K562 (cell line): ENCODE data around the gene UGT1A10. TPM values are rescaled to one million over a fixed set of nuclear protein-coding genes. Genes with fewer than 3 reads are reported as not detected.

Experiments used
- ATAC-seq: fragments of 200-7000 bp; cut with Tn5 transposase; 3 replicates; pipeline ENCODE4 v1.9.1; 2020; ENCODE audit warnings: moderate library complexity
- BruUV-seq: library from RNA; stranded (reverse); fragments of 400-500 nt; replicated peaks from 2 replicates; lab custom pipeline; 2021; lab: Mats Ljungman, UMichigan
- CTCF ChIA-PET: fragments of 300-600 bp; formaldehyde crosslinking; extraction: SDS; loops from one replicate; lab custom pipeline; 2021; ENCODE audit warnings: low intra/inter-chr PET ratio; lab: Yijun Ruan, JAX
- POLR2A ChIA-PET: fragments of 300-600, 350-650 bp; sonication (Branson Sonifier 250); formaldehyde crosslinking; extraction: SDS; loops from one replicate; lab custom pipeline; 2021; ENCODE audit warnings: antibody characterized with exemption, inconsistent platforms; lab: Yijun Ruan, JAX
- DNase-seq, 4 experiments: peaks; one replicate each; pipeline versions ENCODE4 v3.0.0 to v3.0.0-alpha.2; 2011 to 2018; ENCODE audit warnings: low spot score in 3 of 4, mixed read lengths in 3 of 4; ENCODE audit errors: extremely low read depth in 1 of 4
- FAIRE-seq: peaks from 2 replicates; lab custom pipeline; 2011; peaks lifted over from hg19 to GRCh38; lab: Jason Lieb, UNC
- H2AFZ ChIP-seq: 2 replicates; pipeline ENCODE4 v1.6.0; 2011; ENCODE audit warnings: low read depth, low read length, control low read depth, inconsistent platforms
- H3K27ac ChIP-seq: fragments of 200-600 bp; 3 replicates; pipeline ENCODE4 v1.8.0; 2011; ENCODE audit warnings: low read depth, mild to moderate bottlenecking, control low read depth, inconsistent platforms, low read length, moderate library complexity, mixed read lengths; ENCODE audit errors: extremely low read depth
- H3K27me3 ChIP-seq, 2 experiments: fragments of 300-600 bp in 1 of 2; 2 replicates in 1 of 2; 3 replicates in 1 of 2; pipeline versions ENCODE4 v1.6.0 to v1.8.0; 2011; ENCODE audit warnings: inconsistent platforms in 2 of 2, low read length in 2 of 2, mild to moderate bottlenecking in 1 of 2, mixed read lengths in 1 of 2, moderate library complexity in 1 of 2; ENCODE audit not compliant: control insufficient read depth in 2 of 2, insufficient read depth in 2 of 2
- H3K36me3 ChIP-seq: fragments of 300-600 bp; 3 replicates; pipeline ENCODE4 v1.8.0; 2011; ENCODE audit warnings: mild to moderate bottlenecking, low read length, inconsistent platforms; ENCODE audit not compliant: control insufficient read depth, insufficient read depth
- H3K4me1 ChIP-seq, 2 experiments: fragments of 200-600 bp in 1 of 2; replicated peaks in 1 of 2; 2 replicates in 1 of 2; 3 replicates in 1 of 2; pipeline versions ENCODE4 v1.5.1 to v1.8.0; 2011; ENCODE audit warnings: inconsistent platforms in 2 of 2, low read length in 2 of 2, mild to moderate bottlenecking in 1 of 2, mixed read lengths in 1 of 2, moderate library complexity in 1 of 2; ENCODE audit not compliant: control insufficient read depth in 2 of 2, insufficient read depth in 2 of 2
- H3K4me2 ChIP-seq: 2 replicates; pipeline ENCODE4 v1.6.1; 2011; ENCODE audit warnings: low read length, control low read depth, inconsistent platforms, mixed read lengths; ENCODE audit not compliant: insufficient read depth
- H3K4me3 ChIP-seq: fragments of 200-600 bp; sonication (generic), shearing (Covaris generic); 2 replicates; pipeline ENCODE4 v1.5.1; 2016; ENCODE audit warnings: control low read depth, inconsistent platforms
- H3K79me2 ChIP-seq: fragments of 200-600 bp; 3 replicates; pipeline ENCODE4 v1.8.0; 2011; ENCODE audit warnings: low read length, inconsistent platforms; ENCODE audit not compliant: control insufficient read depth, insufficient read depth
- H3K9ac ChIP-seq, 2 experiments: 2 replicates each; pipeline versions ENCODE4 v1.6.0 to v1.6.1; 2011; ENCODE audit warnings: low read depth in 2 of 2, low read length in 2 of 2, control low read depth in 1 of 2, inconsistent platforms in 1 of 2, mild to moderate bottlenecking in 1 of 2, mixed read lengths in 1 of 2; ENCODE audit not compliant: insufficient read depth in 1 of 2
- H3K9me1 ChIP-seq: one replicate; pipeline ENCODE4 v1.6.0; 2011; ENCODE audit warnings: inconsistent platforms, mild to moderate bottlenecking, low read length, moderate library complexity; ENCODE audit not compliant: control insufficient read depth, insufficient read depth
- H3K9me3 ChIP-seq: replicated peaks from 2 replicates; pipeline ENCODE4 v1.5.1; 2011; ENCODE audit warnings: low read depth, low read length, inconsistent platforms; ENCODE audit not compliant: control insufficient read depth, insufficient read depth
- H4K20me1 ChIP-seq: replicated peaks from 2 replicates; pipeline ENCODE4 v1.6.1; 2011; ENCODE audit warnings: low read length, inconsistent platforms, mixed read lengths; ENCODE audit not compliant: control insufficient read depth, insufficient read depth
- ARID2 ChIP-seq: fragments of 450-650 bp; IDR thresholded peaks from 2 replicates; pipeline ENCODE4 v1.6.1; 2017; ENCODE audit warnings: antibody characterized with exemption, mild to moderate bottlenecking
- BHLHE40 ChIP-seq: IDR thresholded peaks from 2 replicates; pipeline ENCODE4 v1.6.1; 2011; ENCODE audit warnings: low read length, improper control_type of control experiment
- CREBBP ChIP-seq: IDR thresholded peaks from one replicate; pipeline ENCODE4 v1.6.1; 2012; ENCODE audit warnings: low read depth, mild to moderate bottlenecking, control low read depth, inconsistent platforms, low read length
- KLF16 ChIP-seq: IDR thresholded peaks from 2 replicates; pipeline ENCODE4 v1.6.1; 2016; ENCODE audit warnings: antibody characterized with exemption
- MED1 ChIP-seq: sonication (generic); formaldehyde crosslinking; IDR thresholded peaks from 2 replicates; pipeline ENCODE4 v1.8.1; 2023; ENCODE audit warnings: missing genetic modification reagents, borderline replicate concordance
- MEF2D ChIP-seq: conservative IDR thresholded peaks from 2 replicates; pipeline ENCODE4 v1.6.1; 2016; ENCODE audit warnings: low read depth, missing genetic modification characterization, missing compliant biosample characterization
- NFRKB ChIP-seq: fragments of 450-650 bp; IDR thresholded peaks from 2 replicates; pipeline ENCODE4 v1.6.1; 2016; ENCODE audit warnings: low read depth
- POLR2AphosphoS5 ChIP-seq: IDR thresholded peaks from 2 replicates; pipeline ENCODE4 v1.6.1; 2011; ENCODE audit warnings: mild to moderate bottlenecking, low read depth, low read length, moderate library complexity; ENCODE audit not compliant: control insufficient read depth, insufficient read depth
- SMARCA5 ChIP-seq: fragments of 450-650 bp; IDR thresholded peaks from 2 replicates; pipeline ENCODE4 v1.6.1; 2016
- TRIM24 ChIP-seq, 2 experiments: fragments of 450-650 bp; IDR thresholded peaks; 2 replicates each; pipeline ENCODE4 v1.6.1; 2016
- ZNF277 ChIP-seq: fragments of 250-450 bp; sonication (Bioruptor Pico); IDR thresholded peaks from 2 replicates; pipeline ENCODE4 v1.8.0; 2022; ENCODE audit warnings: inconsistent platforms, mild to moderate bottlenecking, moderate library complexity, borderline replicate concordance
- ZNF318 ChIP-seq, 2 experiments: fragments of 450-650 bp; IDR thresholded peaks; 2 replicates each; pipeline ENCODE4 v1.6.1; 2016; ENCODE audit warnings: mild to moderate bottlenecking in 2 of 2, borderline replicate concordance in 1 of 2, low read depth in 1 of 2, moderate library complexity in 1 of 2
- ZNF586 ChIP-seq: fragments of 450-650 bp; formaldehyde crosslinking; conservative IDR thresholded peaks from 2 replicates; pipeline ENCODE4 v1.4.0; 2020; ENCODE audit warnings: mild to moderate bottlenecking, moderate library complexity
- ZNF696 ChIP-seq: fragments of 250-450 bp; sonication (Bioruptor Pico); conservative IDR thresholded peaks from 2 replicates; pipeline ENCODE4 v1.4.0; 2020; ENCODE audit warnings: mild to moderate bottlenecking, moderate library complexity
- WGBS: fragments of 100-300 bp; shearing (Covaris generic); methylation state at CpG from one replicate; pipeline ENCODE4 v1.1.6; 2016; ENCODE audit warnings: low coverage, mixed read lengths; ENCODE audit not compliant: insufficient coverage; ENCODE audit errors: missing lambda C conversion rate; 5-methylcytosine and 5-hydroxymethylcytosine counted together
- in situ Hi-C: fragments of 300-500 bp; cut with MboI; formaldehyde crosslinking; loops from 4 replicates; pipeline ENCODE4 v1.15.0; 2018; ENCODE audit warnings: inconsistent platforms, mixed read lengths
- intact Hi-C: fragments of 100-400 bp; cut with micrococcal nuclease; formaldehyde crosslinking; loops from 2 replicates; pipeline ENCODE4 v1.14.2; 2022
- polyA plus RNA-seq, 8 experiments: library from polyadenylated mRNA; depleted of rRNA in 4 of 8; stranded (reverse) in 5 of 8; unstranded in 3 of 8; fragments of >200 nt; fragmentation: Nextera tagmentation in 2 of 8; fragmentation: Illumina TruSeq in 1 of 8; extraction: Ambion mirVana in 2 of 8; extraction: Trizol in 1 of 8; gene quantifications; 2 replicates each; pipeline versions ENCODE4 v1.2.1 to v1.2.3, GENCODE V29; 2011 to 2014; ENCODE audit warnings: inconsistent platforms in 1 of 8, missing spikeins in 1 of 8
- total RNA-seq, 7 experiments: library from RNA; depleted of rRNA in 6 of 7; stranded (reverse); fragments of >200 nt in 6 of 7; fragmentation: Illumina TruSeq in 2 of 7; extraction: Trizol in 2 of 7; gene quantifications; 2 replicates each; pipeline versions ENCODE4 v1.2.1 to v1.2.3, GENCODE V29; 2011 to 2021; ENCODE audit warnings: low replicate concordance in 1 of 7

The UGT1A10 gene
- total and polyA plus RNA-seq, 9 of the 15 experiments (the other 6 are each of a cell fraction or from before 2014, with no cell fraction given) = not detected

- TF ChIP-seq ZNF277 (CRISPR knock-in tag) (no peak), ZNF586 (CRISPR knock-in tag) (no peak), MEF2D (no peak)
These were observed 3.6 kb downstream of the UGT1A10 start (continued) for GRCh38 chr2:233639860-233640259.

- Histone ChIP-seq H3K27me3 (no peaks in the 10 kb centered on the region), H3K4me1 (no peaks in the 10 kb centered on the region), H3K9me1 (no peaks in the 10 kb centered on the region), H3K9me3 (no peaks in the 10 kb centered on the region), H3K36me3 (no peaks in the 10 kb centered on the region), H3K79me2 (no peaks in the 10 kb centered on the region), H3K9ac (no peak overlapping the region), H4K20me1 (no peaks in the 10 kb centered on the region), H2AFZ (no peak overlapping the region), H3K27ac (no peak overlapping the region), H3K4me3 (no peak overlapping the region), H3K4me2 (no peak overlapping the region)
- POLR2A ChIA-PET = no interaction called here
- intact Hi-C loops = no loop called here
- CTCF ChIA-PET = no interaction called here
- BruUV-seq = no TSS peak
- FAIRE-seq (no peak), ATAC-seq (no peak), DNase-seq (peak in 1 of 4 experiments; percentile 2)
- in situ Hi-C loops = no loop called here
- WGBS = 0% methylated on average over 1 of the region's 1 CpG
- TF ChIP-seq NFRKB (no peak), SMARCA5 (no peak), BHLHE40 (no peak), ZNF318 (IDR thresholded peaks at IDR 0.05; ENCODE audit: borderline replicate concordance in 1 of 2, low read depth in 1 of 2) (no peak), TRIM24 (IDR thresholded peaks at IDR 0.05) (no peak), MED1 (CRISPR knock-in tag) (no peak), ARID2 (no peak), KLF16 (no peak), POLR2AphosphoS5 (no peak), CREBBP (no peak), ZNF696 (no peak)
These were observed 6.9 kb downstream of the UGT1A10 start for GRCh38 chr2:233643128-233643527.
